H1 (cell line): ENCODE data around the gene SMAD6. TPM values are rescaled to one million over a fixed set of nuclear protein-coding genes. Genes with fewer than 3 reads are reported as not detected.

Experiments used
- CTCF ChIA-PET: fragments of 300-600 bp; sonication (Branson Sonifier 250); formaldehyde crosslinking; loops from one replicate; lab custom pipeline; 2021; ENCODE audit not compliant: partially characterized antibody; lab: Charles Lee
- POLR2A ChIA-PET: fragments of 300-600 bp; sonication (Branson Sonifier 250); formaldehyde crosslinking; loops from one replicate; lab custom pipeline; 2021; ENCODE audit warnings: inconsistent platforms; ENCODE audit not compliant: partially characterized antibody; lab: Charles Lee
- DNase-seq, 2 experiments: peaks; one replicate each; pipeline versions ENCODE4 v3.0.0 to v3.0.0-alpha.2; 2010 to 2022; ENCODE audit warnings: low spot score in 2 of 2, low read depth in 1 of 2, mixed read lengths in 1 of 2
- FAIRE-seq: peaks from 2 replicates; lab custom pipeline; 2011; peaks lifted over from hg19 to GRCh38; lab: Jason Lieb, UNC
- H2AFZ ChIP-seq: 2 replicates; pipeline ENCODE4 v1.8.1; 2012; ENCODE audit warnings: low read length, inconsistent platforms
- H2AK5ac ChIP-seq: 2 replicates; pipeline ENCODE4 v1.6.1; 2013; ENCODE audit warnings: low read depth, low read length
- H2BK120ac ChIP-seq: replicated peaks from 2 replicates; pipeline ENCODE3; 2013; ENCODE audit warnings: low read depth, low read length, inconsistent platforms
- H2BK12ac ChIP-seq: 2 replicates; pipeline ENCODE4 v1.6.1; 2013; ENCODE audit warnings: low read depth, low read length
- H2BK15ac ChIP-seq: 2 replicates; pipeline ENCODE4 v1.6.1; 2013; ENCODE audit warnings: low read length
- H2BK20ac ChIP-seq: 2 replicates; pipeline ENCODE4 v1.6.1; 2013; ENCODE audit warnings: low read length
- H2BK5ac ChIP-seq: 2 replicates; pipeline ENCODE4 v1.6.1; 2013; ENCODE audit warnings: low read depth, low read length
- H3K14ac ChIP-seq: 2 replicates; pipeline ENCODE4 v1.6.1; 2013; ENCODE audit warnings: inconsistent platforms; ENCODE audit not compliant: insufficient read length
- H3K18ac ChIP-seq: 2 replicates; pipeline ENCODE4 v1.6.1; 2013; ENCODE audit warnings: low read length; ENCODE audit errors: extremely low read depth
- H3K23ac ChIP-seq: 2 replicates; pipeline ENCODE4 v1.6.1; 2013; ENCODE audit warnings: inconsistent platforms; ENCODE audit not compliant: insufficient read length
- H3K23me2 ChIP-seq: 2 replicates; pipeline ENCODE4 v1.6.1; 2013; ENCODE audit warnings: low read depth, low read length
- H3K27ac ChIP-seq: 2 replicates; pipeline ENCODE4 v1.6.1; 2011; ENCODE audit warnings: low read depth, low read length, inconsistent platforms
- H3K27me3 ChIP-seq, 4 experiments: replicated peaks in 1 of 4; 1 replicate in 1 of 4; 2 replicates in 3 of 4; pipeline versions ENCODE4 v1.6.1 to v1.8.1; 2011 to 2013; ENCODE audit warnings: low read length in 3 of 4, mild to moderate bottlenecking in 3 of 4, inconsistent platforms in 2 of 4, mixed read lengths in 2 of 4, moderate library complexity in 1 of 4; ENCODE audit not compliant: control insufficient read depth in 3 of 4, insufficient read depth in 3 of 4; ENCODE audit errors: extremely low read depth in 1 of 4
- H3K36me3 ChIP-seq, 4 experiments: 2 replicates each; pipeline versions ENCODE4 v1.6.1 to v1.8.1; 2011 to 2013; ENCODE audit warnings: mild to moderate bottlenecking in 4 of 4, low read length in 3 of 4, moderate library complexity in 2 of 4, control low read depth in 1 of 4, inconsistent platforms in 1 of 4; ENCODE audit not compliant: insufficient read depth in 4 of 4, control insufficient read depth in 2 of 4
- H3K4ac ChIP-seq: replicated peaks from 2 replicates; pipeline ENCODE3; 2013; ENCODE audit warnings: low read length, low read depth, mixed read lengths, inconsistent platforms; ENCODE audit not compliant: insufficient read length
- H3K4me1 ChIP-seq, 4 experiments: replicated peaks in 1 of 4; 1 replicate in 1 of 4; 2 replicates in 3 of 4; pipeline versions ENCODE4 v1.6.1 to v1.8.1; 2011 to 2013; ENCODE audit warnings: low read length in 3 of 4, inconsistent platforms in 2 of 4, mixed read lengths in 1 of 4; ENCODE audit not compliant: insufficient read depth in 4 of 4, control insufficient read depth in 3 of 4
- H3K4me2 ChIP-seq, 2 experiments: 2 replicates each; pipeline versions ENCODE4 v1.6.1 to v1.8.1; 2011 to 2013; ENCODE audit warnings: low read depth in 2 of 2, low read length in 2 of 2, control low read depth in 1 of 2, inconsistent platforms in 1 of 2, mild to moderate bottlenecking in 1 of 2; ENCODE audit not compliant: insufficient read depth in 1 of 2
- H3K4me3 ChIP-seq, 4 experiments: fragments of 200-600, 300-600 bp in 1 of 4; sonication (generic), shearing (Covaris generic), sonication (Bioruptor Twin) in 1 of 4; 2 replicates each; pipeline versions ENCODE4 v1.5.1 to v1.8.1; 2011 to 2016; ENCODE audit warnings: low read length in 4 of 4, low read depth in 3 of 4, control low read depth in 2 of 4, inconsistent platforms in 2 of 4, mild to moderate bottlenecking in 2 of 4, mixed read lengths in 1 of 4, moderate library complexity in 1 of 4; ENCODE audit not compliant: insufficient read depth in 2 of 4; ENCODE audit errors: extremely low read depth in 1 of 4
- H3K56ac ChIP-seq: replicated peaks from 2 replicates; pipeline ENCODE3; 2013; ENCODE audit warnings: low read depth, mild to moderate bottlenecking, mixed read lengths, low read length, inconsistent platforms; ENCODE audit not compliant: insufficient read length
- H3K79me1 ChIP-seq: 2 replicates; pipeline ENCODE4 v1.6.1; 2013; ENCODE audit warnings: low read depth, low read length, control low read depth
- H3K79me2 ChIP-seq, 2 experiments: 2 replicates each; pipeline versions ENCODE4 v1.6.1 to v1.8.1; 2012 to 2013; ENCODE audit warnings: low read length in 2 of 2, mild to moderate bottlenecking in 2 of 2, inconsistent platforms in 1 of 2; ENCODE audit not compliant: insufficient read depth in 2 of 2, control insufficient read depth in 1 of 2
- H3K9ac ChIP-seq, 4 experiments: replicated peaks in 1 of 4; 1 replicate in 1 of 4; 2 replicates in 3 of 4; pipeline versions ENCODE4 v1.6.1 to v1.8.1; 2011 to 2013; ENCODE audit warnings: low read depth in 3 of 4, low read length in 3 of 4, control low read depth in 2 of 4, mild to moderate bottlenecking in 2 of 4, moderate library complexity in 2 of 4, inconsistent platforms in 1 of 4; ENCODE audit errors: extremely low read depth in 1 of 4
- H3K9me3 ChIP-seq, 2 experiments: 2 replicates each; pipeline versions ENCODE4 v1.6.1 to v1.8.1; 2012 to 2013; ENCODE audit warnings: mild to moderate bottlenecking in 2 of 2, moderate library complexity in 2 of 2, control low read depth in 1 of 2, inconsistent platforms in 1 of 2, low read depth in 1 of 2, low read length in 1 of 2, mixed read lengths in 1 of 2; ENCODE audit not compliant: insufficient read depth in 2 of 2
- H4K20me1 ChIP-seq, 2 experiments: replicated peaks in 1 of 2; 2 replicates each; pipeline versions ENCODE3 to v1.8.1; 2011 to 2013; ENCODE audit warnings: inconsistent platforms in 2 of 2, low read length in 2 of 2, mild to moderate bottlenecking in 1 of 2; ENCODE audit not compliant: insufficient read depth in 2 of 2, control insufficient read depth in 1 of 2
- H4K5ac ChIP-seq: 2 replicates; pipeline ENCODE4 v1.6.1; 2013; ENCODE audit warnings: low read length, low read depth, mixed read lengths, inconsistent platforms; ENCODE audit not compliant: insufficient read length
- H4K8ac ChIP-seq: 2 replicates; pipeline ENCODE4 v1.8.0; 2013; ENCODE audit warnings: mild to moderate bottlenecking, moderate library complexity, low read length, inconsistent platforms; ENCODE audit not compliant: insufficient read depth; ENCODE audit errors: extremely low read depth
- H4K91ac ChIP-seq: replicated peaks from 2 replicates; pipeline ENCODE3; 2013; ENCODE audit warnings: low read length, mixed read lengths, inconsistent platforms; ENCODE audit not compliant: insufficient read length
- E2F6 ChIP-seq: IDR thresholded peaks from 2 replicates; pipeline ENCODE4 v1.6.1; 2012; ENCODE audit warnings: inconsistent platforms
- WGBS, 2 experiments: shearing (Covaris generic) in 1 of 2; methylation state at CpG; one replicate each; pipeline versions ENCODE4 v1.1.6 to v1.1.7; 2013 to 2015; ENCODE audit warnings: low lambda C conversion rate in 2 of 2, mixed read lengths in 2 of 2, inconsistent platforms in 1 of 2, low coverage in 1 of 2, missing lambda C conversion rate in 1 of 2; ENCODE audit not compliant: insufficient replicate concordance in 2 of 2, insufficient coverage in 1 of 2, insufficient read length in 1 of 2; ENCODE audit errors: extremely low coverage in 1 of 2, missing lambda C conversion rate in 1 of 2; 5-methylcytosine and 5-hydroxymethylcytosine counted together
- polyA plus RNA-seq, 7 experiments: library from polyadenylated mRNA; depleted of rRNA in 3 of 7; stranded (reverse) in 5 of 7; unstranded in 2 of 7; fragments of >200 nt in 5 of 7; fragments of 200-250 nt in 2 of 7; gene quantifications; 1 replicate in 5 of 7; 2 replicates in 1 of 7; 4 replicates in 1 of 7; pipeline versions ENCODE4 v1.2.1 to v1.2.3, GENCODE V29; 2011 to 2013; ENCODE audit warnings: missing spikeins in 2 of 7, mixed read lengths in 2 of 7
- total RNA-seq: library from RNA; stranded (reverse); fragmentation: NEBNext Ultra II Directional; extraction: Animal tissue kit (Norgen Biotek cat#: 25700); gene quantifications from 2 replicates; pipeline ENCODE4 v1.2.1, GENCODE V29; 2021

Gene SMAD6
- total and polyA plus RNA-seq, 2 of the 8 experiments (the other 6 are each of a cell fraction or from before 2014, with no cell fraction given) = 1.8 to 7.0 TPM

GRCh38 chr15:66760968-66761725 lies 59.1 kb downstream of the SMAD6 start:
- no peaks in the 10 kb centered on the region for H3K27me3 ChIP-seq
- H2BK5ac ChIP-seq = no peak overlapping the region
- H2BK15ac ChIP-seq = no peak overlapping the region
- WGBS, 2 experiments = 88% methylated on average over 16 of the region's 16 CpGs; no CpG with 5 or more reads in 1 of the 2 experiments
- no peak overlapping the region for H2AK5ac ChIP-seq
- H3K79me1 ChIP-seq = no peaks in the 10 kb centered on the region
- H3K27ac ChIP-seq = no peak overlapping the region
- no peak overlapping the region for H3K4ac ChIP-seq
- TF ChIP-seq E2F6 = no peak
- TF ChIP-seq, all 59 proteins: peak for 0
- DNase-seq (no peak), FAIRE-seq (no peak)
- Histone ChIP-seq H4K5ac (no peak overlapping the region), H3K9ac (no peak overlapping the region), H3K23me2 (no peaks in the 10 kb centered on the region), H2BK12ac (no peak overlapping the region), H3K18ac (no peak overlapping the region), H4K91ac (no peak overlapping the region), H3K79me2 (no peaks in the 10 kb centered on the region), H3K4me1 (peaks cover 0 to 4% (median 1%) of the 10 kb centered on the region in 4 experiments; a peak in 3 of 7 replicates), H2BK120ac (no peak overlapping the region), H3K9me3 (no peaks in the 10 kb centered on the region), H3K23ac (no peak overlapping the region), H4K20me1 (no peaks in the 10 kb centered on the region), H3K14ac (no peak overlapping the region), H4K8ac (no peak overlapping the region), H3K56ac (no peak overlapping the region), H2BK20ac (no peak overlapping the region), H3K36me3 (no peaks in the 10 kb centered on the region), H3K4me3 (no peak overlapping the region), H2AFZ (no peak overlapping the region), H3K4me2 (no peak overlapping the region)
- ChIA-PET CTCF (interaction anchor here (0.5 to 3.2 kb wide), 10 partner anchors 10 to 223 kb away, joined by 3 to 13 read pairs (median 3); no protein-coding TSS in a partner anchor), POLR2A (interaction anchor here (0.6 kb wide), 1 partner anchor 995 kb away, joined by 3 read pairs; no protein-coding TSS in a partner anchor)
